HL-60/S4 (cell line): ENCODE measurements around the gene APOBEC4.

Experiments used
- in situ Hi-C: fragments of 300-500 bp; cut with MboI; formaldehyde crosslinking; loops from 2 replicates; pipeline ENCODE4 v1.14.3; 2022; ENCODE audit warnings: low sequenced_read_pairs

Gene APOBEC4

DNA sequence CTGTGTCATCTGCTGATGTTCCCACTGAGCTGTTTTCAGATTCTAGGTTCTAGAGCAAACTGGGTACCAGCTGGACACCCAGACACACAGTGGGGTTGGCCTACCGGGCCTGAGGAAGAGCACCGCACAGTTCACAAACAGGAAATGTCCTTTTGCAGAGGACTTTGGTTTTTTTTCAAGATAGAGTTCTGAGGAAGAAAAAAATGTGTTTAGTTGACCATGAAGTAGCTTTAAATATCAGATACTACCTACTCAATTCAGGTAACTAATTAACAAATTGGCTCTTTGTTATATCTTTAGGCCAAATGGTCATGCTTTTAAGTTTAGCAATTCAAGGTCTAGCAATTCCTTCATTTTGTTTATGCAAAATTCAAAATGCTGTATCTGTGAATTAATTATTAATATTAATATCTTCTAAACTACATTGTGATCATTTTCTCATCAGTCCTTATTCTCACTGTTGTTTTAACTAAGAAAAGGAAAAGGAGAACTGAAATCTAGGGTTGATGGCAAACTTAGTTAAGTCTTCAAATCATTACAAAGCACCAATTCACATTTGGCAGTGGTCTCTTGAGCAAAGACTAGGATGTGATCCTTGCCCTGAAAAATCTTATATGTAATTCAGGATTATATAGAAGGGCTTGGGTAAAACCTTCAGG, 45.7 kb downstream of the APOBEC4 start:
- in situ Hi-C loops = no loop called here

DNA sequence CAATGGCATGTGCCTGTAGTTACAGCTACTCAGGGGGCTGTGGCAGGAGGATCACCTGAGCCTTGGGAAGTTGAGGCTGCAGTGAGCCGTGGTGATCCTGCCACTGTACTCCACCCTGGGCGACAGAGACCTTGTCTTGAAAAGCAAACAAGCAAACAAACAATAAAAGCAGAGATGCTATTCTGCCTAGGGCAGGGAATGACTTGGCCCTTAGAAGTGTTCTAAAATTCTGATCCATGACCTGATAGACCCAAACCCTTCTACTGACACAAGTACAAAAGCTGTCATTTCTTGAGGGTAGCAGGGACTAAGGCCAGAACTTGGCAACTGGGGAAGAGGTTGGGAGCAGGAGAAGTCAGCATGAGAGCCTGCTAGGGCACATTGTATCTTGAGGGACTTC, 47.2 kb downstream of the APOBEC4 start:
- in situ Hi-C loops = no loop called here

DNA sequence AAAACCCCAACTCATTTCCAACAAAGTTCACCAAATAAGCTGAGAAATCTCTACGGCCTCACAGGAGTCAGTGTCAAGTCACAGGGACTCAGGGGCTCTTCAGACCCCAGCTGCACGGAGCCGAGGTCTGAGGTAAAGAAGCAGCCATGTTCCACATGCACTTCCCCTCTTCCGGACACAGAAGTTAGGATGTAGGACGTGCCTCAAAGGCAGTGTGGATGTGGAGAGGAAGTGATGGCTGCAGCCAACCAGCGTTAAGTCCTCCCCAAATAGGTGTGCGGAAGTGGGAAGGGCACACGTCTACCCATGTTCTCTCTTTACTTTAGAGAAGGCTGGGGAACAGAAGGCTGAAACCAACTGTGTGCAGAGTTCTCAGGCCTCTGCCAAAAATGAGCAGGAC, 48.3 kb downstream of the APOBEC4 start:
- in situ Hi-C loops = no loop called here

DNA sequence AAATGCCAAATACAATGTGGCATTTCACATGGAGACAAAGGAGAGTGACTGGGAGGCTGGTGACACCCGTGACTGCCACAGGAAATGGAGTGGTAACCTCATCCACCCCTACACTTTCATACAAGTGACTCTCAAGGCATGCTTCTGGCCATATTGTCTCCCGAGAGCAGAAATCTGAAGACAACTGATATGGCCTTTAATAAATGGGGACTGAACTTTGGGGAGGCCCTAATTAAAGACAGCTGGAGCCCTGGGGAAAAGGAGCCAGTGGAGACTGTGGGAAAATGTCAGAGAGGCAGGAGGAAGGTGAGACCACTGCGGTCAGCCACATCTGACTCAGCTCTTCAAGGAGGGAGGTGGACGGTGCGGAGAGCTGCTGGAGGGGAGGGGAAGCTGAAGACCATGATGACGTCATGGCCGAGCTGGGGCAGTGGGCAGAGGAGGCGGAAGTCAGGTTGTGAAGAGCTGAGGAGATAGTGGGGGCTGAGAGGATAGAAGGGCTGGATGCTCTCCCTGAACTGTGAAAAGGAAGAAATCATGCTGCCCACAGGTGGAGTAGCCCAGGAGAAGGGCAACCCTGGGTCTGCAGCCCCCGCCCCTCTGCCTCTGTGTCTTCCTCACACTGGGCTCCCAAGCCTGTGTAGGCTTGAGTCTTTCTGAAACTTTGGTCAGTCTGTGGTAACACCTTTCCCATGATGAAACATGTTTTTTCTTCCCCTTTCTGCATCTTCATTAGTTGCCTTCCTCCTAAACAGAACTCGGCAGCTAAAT, 48.9 kb downstream of the APOBEC4 start:
- in situ Hi-C loops = no loop called here

DNA sequence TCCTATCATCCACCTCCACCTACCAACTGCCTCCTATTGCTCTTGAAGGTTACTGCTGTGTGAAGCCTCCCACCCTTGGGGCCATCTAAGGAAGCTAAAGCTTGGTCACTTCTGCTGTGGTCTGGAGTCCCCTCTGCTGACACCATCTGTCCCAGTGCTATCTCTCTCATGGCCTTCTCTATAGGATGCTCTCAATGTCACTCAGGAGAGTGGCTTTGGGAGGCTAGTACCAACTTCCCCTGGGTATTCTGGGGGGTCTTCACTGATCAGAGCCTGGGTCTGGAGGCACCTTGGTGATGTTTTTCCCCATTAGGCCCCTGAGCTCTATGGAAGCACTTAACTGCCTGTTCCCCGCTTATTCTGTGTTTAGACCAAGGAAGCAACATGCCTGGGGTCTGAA, 50.6 kb downstream of the APOBEC4 start:
- in situ Hi-C loops = no loop called here

DNA sequence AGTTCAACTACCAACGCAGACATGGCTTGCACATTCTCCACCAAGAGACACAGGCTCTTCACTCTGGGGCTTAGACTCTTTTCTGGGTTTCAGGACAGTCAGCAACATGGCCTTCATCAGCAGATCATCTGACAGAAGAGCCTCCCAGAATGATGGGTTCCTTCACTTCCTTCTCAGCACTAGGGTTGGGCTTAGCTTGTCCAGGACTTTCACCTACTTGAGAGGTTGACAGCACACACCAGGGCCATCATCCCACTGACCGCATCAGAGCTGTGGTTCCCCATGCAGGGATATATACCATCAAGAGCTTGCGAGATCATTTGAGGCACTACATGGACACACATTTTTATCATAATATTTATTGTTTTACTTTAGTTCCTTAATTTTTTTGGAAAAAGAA, 52.5 kb downstream of the APOBEC4 start:
- in situ Hi-C loops = no loop called here

DNA sequence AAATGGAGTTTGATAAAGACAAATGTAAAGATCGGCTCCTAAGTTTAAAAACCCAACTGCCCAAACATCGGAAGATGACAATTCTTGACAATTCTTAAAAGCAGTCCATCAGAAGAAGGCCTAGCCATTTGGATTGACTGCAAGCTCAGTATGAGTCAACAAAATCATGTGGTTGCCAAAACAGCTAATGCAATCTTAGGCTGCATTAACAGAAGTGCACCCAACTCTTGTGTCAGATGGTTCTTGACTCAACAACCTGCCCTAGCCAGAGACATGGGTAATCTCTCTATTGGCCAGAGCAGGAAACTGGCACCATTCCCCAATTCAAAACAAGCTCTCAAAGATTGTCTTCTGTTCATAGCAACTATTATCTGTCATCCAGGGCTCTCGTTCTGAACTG, 53.0 kb downstream of the APOBEC4 start:
- in situ Hi-C loops = no loop called here

DNA sequence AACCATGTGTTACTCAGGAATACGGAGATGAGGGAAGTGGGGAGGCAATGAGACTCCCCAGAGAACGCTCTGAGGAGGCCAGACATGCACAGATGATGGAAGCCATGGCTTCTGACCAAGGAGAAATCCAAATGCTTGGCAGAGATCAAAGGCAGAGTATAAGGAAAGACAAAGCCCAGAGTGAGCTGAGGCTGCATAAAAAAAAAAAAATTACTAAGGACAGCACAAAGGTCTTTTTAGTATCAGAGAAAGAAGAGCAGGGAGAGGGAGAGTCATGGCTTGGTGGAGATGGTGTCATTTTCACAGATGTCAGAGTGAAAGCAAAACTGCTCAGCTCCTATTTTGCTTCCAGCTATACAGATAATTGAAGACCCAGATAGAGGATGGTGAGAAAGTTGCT, 54.7 kb downstream of the APOBEC4 start:
- in situ Hi-C loops = no loop called here

DNA sequence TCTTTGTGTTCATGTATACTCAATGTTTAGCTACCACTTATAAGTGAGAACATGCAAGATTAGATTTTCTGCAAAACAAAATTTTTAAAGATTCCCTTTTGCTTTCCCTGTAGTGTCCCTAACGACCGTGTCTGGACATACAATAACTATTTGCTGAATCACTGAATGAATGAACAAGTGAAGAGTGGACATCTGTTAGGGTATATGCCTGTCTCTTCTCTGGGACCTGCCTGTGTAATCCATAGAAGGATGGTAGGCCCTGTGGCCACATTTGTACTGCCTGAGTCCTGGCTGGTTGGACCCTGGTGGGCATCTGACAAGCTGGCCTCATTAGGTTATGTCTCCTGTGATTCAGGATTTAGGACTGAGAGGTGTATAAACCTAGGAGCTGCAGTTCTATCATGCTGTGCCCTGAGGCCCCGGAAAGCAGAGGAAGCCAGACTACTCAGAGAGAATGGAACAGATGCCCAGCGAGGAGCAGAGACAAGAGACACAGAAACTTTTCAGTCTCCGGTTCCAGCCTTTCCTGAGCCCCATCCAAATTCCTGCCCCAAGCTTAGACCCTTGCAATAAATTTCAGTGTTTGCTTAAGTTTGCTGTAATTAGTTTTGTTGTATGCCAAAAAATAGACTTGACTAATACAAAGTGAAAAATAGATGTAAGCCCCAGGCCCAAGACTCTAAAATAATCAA, 55.3 kb downstream of the APOBEC4 start:
- in situ Hi-C loops = no loop called here

DNA sequence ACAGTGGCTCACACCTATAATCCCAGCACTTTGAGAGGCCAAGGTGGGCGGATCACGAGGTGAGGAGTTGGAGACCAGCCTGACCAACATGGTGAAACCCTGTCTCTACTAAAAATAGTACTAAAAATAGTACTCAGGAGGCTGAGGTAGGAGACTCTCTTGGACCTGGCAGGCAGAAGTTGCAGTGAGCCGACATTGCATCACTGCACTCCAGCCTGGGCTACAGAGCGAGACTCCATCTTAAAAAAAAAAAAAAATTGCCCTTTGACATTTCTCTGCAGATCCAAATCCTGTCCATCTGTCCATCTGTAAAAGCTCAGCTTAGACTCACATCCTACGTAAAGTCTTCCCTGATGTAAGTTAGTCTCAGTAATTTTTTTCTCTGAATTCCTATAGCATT, 56.6 kb downstream of the APOBEC4 start:
- in situ Hi-C loops = no loop called here
